ENCODE results near the gene MAP7D1. TPM values are rescaled to one million over a fixed set of nuclear protein-coding genes. Genes with fewer than 3 reads are reported as not detected.

The MAP7D1 gene
- total RNA-seq, 1 experiment from 2014 or later = 173 TPM

GRCh38 chr1:36124404-36125128, 31.4 kb upstream of the MAP7D1 start:
- Histone ChIP-seq H3K27ac (no peak overlapping the region), H3K9me3 (ENCODE audit: insufficient read depth, low read depth) (no peaks in the 10 kb centered on the region), H4K20me1 (ENCODE audit: insufficient read depth) (no peaks in the 10 kb centered on the region), H3K27me3 (ENCODE audit: insufficient read depth, low read depth) (peaks cover 25% of the 10 kb centered on the region), H3K9me2 (ENCODE audit: insufficient read depth) (no peaks in the 10 kb centered on the region), H3K36me3 (ENCODE audit: low read depth) (no peaks in the 10 kb centered on the region), H3K4me2 (no peak overlapping the region), H3K4me1 (replicated peaks; ENCODE audit: insufficient read depth) (no peaks in the 10 kb centered on the region), H3F3A (ENCODE audit: insufficient read depth, low read depth) (no peaks in the 10 kb centered on the region), H3K4me3 (no peak overlapping the region), H2AFZ (no peak overlapping the region), H3K79me2 (ENCODE audit: low read depth) (no peaks in the 10 kb centered on the region)
- BruUV-seq (replicated peaks) = no TSS peak
- DNase-seq = no peak
- ChIA-PET POLR2A (ENCODE audit: unreplicated experiment) (no interaction called here), CTCF (no interaction called here)
- intact Hi-C loops (cut with micrococcal nuclease; ENCODE audit: unreplicated experiment) = no loop called here
- TF ChIP-seq EZH2 (IDR thresholded peaks at IDR 0.05; ENCODE audit: low read depth) (no peak), CTCF (conservative IDR thresholded peaks at IDR 0.05) (no peak)

- no peaks in the 10 kb centered on the region for H4K20me1 ChIP-seq (ENCODE audit: insufficient read depth)
- H3K9me2 ChIP-seq (ENCODE audit: insufficient read depth) = no peaks in the 10 kb centered on the region
- no peaks in the 10 kb centered on the region for H3F3A ChIP-seq (ENCODE audit: insufficient read depth, low read depth)
- no peaks in the 10 kb centered on the region for H3K36me3 ChIP-seq (ENCODE audit: low read depth)
- no peak within 1 kb of the TSS for H2AFZ ChIP-seq
- H3K27ac ChIP-seq = no peak within 1 kb of the TSS
- H3K27me3 ChIP-seq (ENCODE audit: insufficient read depth, low read depth) = peaks cover 25% of the 10 kb centered on the region
- no peaks in the 10 kb centered on the region for H3K9me3 ChIP-seq (ENCODE audit: insufficient read depth, low read depth)
- intact Hi-C loops (cut with micrococcal nuclease; ENCODE audit: unreplicated experiment) = no loop called here
- ChIA-PET POLR2A (ENCODE audit: unreplicated experiment) (no interaction called here), CTCF (no interaction called here)
- no peak within 1 kb of the TSS for H3K4me3 ChIP-seq
- TF ChIP-seq CTCF (conservative IDR thresholded peaks at IDR 0.05) (no peak), EZH2 (IDR thresholded peaks at IDR 0.05; ENCODE audit: low read depth) (no peak)
- no TSS peak for BruUV-seq (replicated peaks)
- no peaks in the 10 kb centered on the region for H3K79me2 ChIP-seq (ENCODE audit: low read depth)
- H3K4me1 ChIP-seq (replicated peaks; ENCODE audit: insufficient read depth) = no peaks in the 10 kb centered on the region
- peak in 1 of 2 experiments; percentile 15 for DNase-seq
- no peak within 1 kb of the TSS for H3K4me2 ChIP-seq
Measured at GRCh38 chr1:36125129-36125991, 30.6 kb upstream of the MAP7D1 start, which contains the start of gene COL8A2. TSS of gene COL8A2 (minus strand) at chr1:36125222. CDS start at chr1:36100242, 24,980 bp downstream.

- DNase-seq = no peak
- H3K27ac ChIP-seq = no peak overlapping the region
- CTCF ChIA-PET = no interaction called here
- no peaks in the 10 kb centered on the region for H3K36me3 ChIP-seq (ENCODE audit: low read depth)
- BruUV-seq (replicated peaks) = no TSS peak
- intact Hi-C loops (cut with micrococcal nuclease; ENCODE audit: unreplicated experiment) = no loop called here
- H2AFZ ChIP-seq = no peak overlapping the region
- no peaks in the 10 kb centered on the region for H3K9me3 ChIP-seq (ENCODE audit: insufficient read depth, low read depth)
- no peaks in the 10 kb centered on the region for H4K20me1 ChIP-seq (ENCODE audit: insufficient read depth)
- H3F3A ChIP-seq (ENCODE audit: insufficient read depth, low read depth) = no peaks in the 10 kb centered on the region
- H3K4me2 ChIP-seq = no peak overlapping the region
- no peaks in the 10 kb centered on the region for H3K4me1 ChIP-seq (replicated peaks; ENCODE audit: insufficient read depth)
- POLR2A ChIA-PET (ENCODE audit: unreplicated experiment) = no interaction called here
- H3K4me3 ChIP-seq = no peak overlapping the region
- peaks cover 25% of the 10 kb centered on the region for H3K27me3 ChIP-seq (ENCODE audit: insufficient read depth, low read depth)
- no peaks in the 10 kb centered on the region for H3K9me2 ChIP-seq (ENCODE audit: insufficient read depth)
- no peak for TF ChIP-seq EZH2 (IDR thresholded peaks at IDR 0.05; ENCODE audit: low read depth)
- no peak for TF ChIP-seq CTCF (conservative IDR thresholded peaks at IDR 0.05)
- no peaks in the 10 kb centered on the region for H3K79me2 ChIP-seq (ENCODE audit: low read depth)
Measured at GRCh38 chr1:36126005-36126716, 29.8 kb upstream of the MAP7D1 start.

All from PC-9 (cell line).